NCI-H82 treated with DMSO at 0.1 percent for 48 hours (cell line): Measurements from ENCODE around the gene AGBL5.

Experiments
- DNase-seq: peaks from one replicate; lab custom pipeline; 2025; ENCODE audit not compliant: unreplicated experiment; lab: John Stamatoyannopoulos, UW

AGBL5 gene

GRCh38 chr2:27050996-27051901 is at the start of gene AGBL5:
Gene AGBL5, plus strand, starts transcription at chr2:27051668. Its CDS starts 1,291 bp downstream, at chr2:27052959.
- peak; percentile 96 for DNase-seq

DNA sequence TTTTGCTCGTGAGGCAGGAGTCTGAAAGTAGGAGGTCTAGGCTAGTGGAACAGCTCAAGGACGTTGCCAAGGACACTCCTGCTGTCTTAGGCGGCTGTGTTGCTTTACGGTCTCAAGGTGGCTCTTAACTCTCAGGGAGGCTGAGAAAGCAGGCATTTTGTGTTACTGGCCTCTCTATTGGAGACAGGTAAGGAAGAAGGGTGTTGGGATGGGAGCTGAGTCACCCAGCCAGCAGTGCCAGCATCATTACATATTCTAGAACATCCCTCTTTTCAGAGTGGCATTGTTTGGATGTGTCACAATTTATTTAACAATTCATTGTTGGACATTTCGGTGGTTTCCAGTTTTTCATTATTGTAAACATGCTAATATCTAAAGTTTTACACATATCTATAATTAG is 49.5 kb upstream of the AGBL5 start:
- no peak for DNase-seq

DNA sequence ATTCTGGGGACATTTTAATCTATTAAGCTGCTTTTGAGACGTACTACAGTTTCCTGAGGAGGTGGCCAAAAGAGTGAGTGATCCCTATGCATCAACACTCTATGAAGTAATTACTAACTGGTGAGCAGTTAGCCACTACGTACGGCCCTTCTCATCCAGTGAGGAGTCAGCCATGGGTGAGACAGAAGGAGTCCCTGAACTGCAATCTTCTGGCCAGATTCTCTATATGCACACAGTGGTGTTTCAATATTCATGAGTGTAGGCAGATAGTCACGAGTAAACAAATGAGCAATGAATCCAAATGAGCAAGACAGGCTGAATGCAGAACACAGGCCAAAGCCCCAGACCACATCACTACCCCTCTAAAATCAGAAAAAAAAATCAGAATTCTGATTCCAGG is 48.5 kb upstream of the AGBL5 start:
- DNase-seq: no peak

GRCh38 chr2:27003857-27004256 is 47.6 kb upstream of the AGBL5 start:
- DNase-seq: no peak

DNA sequence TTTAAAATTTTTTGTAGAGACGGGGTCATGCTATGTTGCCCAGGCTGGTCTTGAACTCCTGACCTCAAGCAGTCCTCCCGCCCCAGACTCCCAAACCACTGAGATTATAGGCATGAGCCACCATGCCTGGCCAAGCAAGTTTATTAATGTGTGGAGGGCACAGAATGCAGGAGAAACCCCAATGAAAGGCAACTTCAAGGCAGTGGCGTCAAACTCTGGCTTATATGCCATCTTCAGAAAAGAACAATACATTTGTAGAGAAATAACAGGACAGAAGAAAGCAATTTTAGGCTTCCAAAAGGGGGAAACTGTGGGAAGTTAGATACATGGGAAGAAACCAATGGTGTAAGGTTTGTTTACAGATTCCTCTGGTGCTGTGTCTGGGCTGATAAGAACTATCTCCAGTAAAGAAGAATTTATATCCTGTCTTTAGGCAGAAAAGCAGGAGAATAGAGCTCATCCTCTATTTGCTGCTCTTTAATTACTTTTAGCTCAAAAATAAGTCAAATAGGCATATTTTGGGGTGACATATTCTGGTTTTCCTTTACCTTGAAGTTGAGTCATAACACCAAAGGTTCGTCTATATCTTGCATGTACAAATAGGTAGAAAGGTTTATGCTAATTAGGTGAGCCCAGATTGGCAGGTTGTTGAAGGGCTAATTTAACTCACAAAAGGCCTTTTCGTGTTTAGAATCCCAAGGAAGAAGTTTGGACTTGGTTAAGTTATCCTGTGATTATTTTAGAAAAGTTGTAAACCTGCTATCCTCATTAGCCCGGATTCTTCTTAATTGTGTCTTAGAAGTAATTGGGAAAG is 44.7 kb upstream of the AGBL5 start:
- no peak for DNase-seq

DNA sequence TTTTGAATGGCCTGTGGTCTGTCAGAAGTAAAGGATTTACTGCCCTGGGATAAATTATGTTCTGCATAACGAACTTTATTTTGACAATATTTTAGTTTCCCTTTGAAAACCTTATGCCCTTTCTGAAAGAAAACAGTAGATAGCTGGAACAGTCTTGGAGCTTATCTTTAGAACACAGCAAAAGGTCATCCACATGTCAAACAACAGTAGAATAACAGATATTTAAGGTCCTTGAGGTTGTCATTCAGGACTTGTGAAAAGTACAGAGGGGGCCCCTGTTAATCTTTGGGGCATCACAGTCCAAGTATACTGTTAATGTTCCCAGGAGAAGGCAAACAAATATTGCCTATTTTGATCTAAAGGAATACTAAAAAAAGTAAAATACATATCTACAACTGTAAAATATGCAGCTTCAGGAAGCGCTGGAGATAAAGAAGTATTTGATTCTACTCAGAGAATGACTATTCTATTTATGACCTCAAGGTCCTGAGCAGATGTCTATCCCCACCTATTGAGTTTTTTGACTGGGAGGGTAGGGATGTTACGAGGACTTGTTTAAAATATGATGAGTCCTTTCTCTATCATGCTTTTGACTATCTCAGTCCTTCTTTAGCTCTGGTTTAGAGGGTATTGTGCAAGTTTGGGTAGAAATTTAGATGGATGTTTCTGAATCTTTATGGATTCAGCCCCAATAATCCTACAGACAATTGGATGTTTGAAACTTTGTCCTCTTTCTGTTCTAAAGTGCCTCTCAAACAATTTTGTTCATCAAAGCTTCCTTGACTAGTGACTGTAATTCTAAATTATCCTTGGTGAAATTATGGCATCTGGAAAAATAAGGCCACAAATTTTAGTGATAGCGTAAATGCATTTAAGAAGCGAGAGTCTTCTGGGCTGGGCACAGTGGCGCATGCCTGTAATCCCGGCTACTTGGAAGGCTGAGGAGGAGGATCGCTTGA is 43.8 kb upstream of the AGBL5 start:
- no peak for DNase-seq

GRCh38 chr2:27008678-27009077 is 42.8 kb upstream of the AGBL5 start:
- DNase-seq: no peak

DNA sequence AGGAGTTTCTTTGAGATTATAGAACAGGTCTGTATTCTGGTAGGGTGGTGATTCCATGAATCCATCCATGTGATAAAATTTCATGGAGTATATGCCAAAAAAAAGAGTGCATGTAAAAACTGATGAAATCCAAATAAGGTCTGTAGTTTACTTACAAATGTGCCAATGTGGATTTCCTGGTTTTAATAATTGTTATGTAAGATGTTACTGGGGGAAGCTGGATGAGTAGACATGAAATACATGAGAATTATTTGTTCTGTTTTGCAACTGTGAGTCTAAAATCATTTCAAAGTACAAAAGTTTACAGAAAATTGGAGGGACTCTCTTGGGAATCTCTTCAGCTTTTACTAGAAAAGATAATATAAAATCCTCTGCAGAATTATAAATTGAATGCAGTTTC is 42.4 kb upstream of the AGBL5 start:
- DNase-seq: no peak

GRCh38 chr2:27009716-27010115 is 41.8 kb upstream of the AGBL5 start:
- no peak for DNase-seq

- no peak for DNase-seq
Measured at GRCh38 chr2:27010139-27010538, 41.3 kb upstream of the AGBL5 start.

DNA sequence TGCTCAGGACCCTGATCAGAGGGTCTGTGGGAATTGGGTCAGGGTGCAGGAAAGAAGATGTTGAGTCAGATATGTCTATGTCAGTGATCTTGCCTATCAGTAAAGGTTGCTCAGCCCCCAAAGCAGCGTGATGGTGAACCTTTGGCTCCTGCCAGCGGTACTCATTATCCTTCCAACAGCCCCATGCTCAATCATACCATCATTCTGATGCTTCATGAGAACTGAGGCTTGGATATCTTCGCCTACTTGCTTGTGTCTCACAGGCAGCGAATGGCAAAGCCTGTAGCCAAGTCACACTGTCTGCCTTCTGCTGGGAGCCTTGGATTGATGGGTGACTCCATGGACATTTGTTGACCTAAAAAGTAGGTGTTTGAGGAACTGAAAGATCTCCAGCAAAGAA is 37.7 kb upstream of the AGBL5 start:
- no peak for DNase-seq

GRCh38 chr2:27014771-27015433 is 36.6 kb upstream of the AGBL5 start:
- no peak for DNase-seq

GRCh38 chr2:27016801-27017325 is 34.6 kb upstream of the AGBL5 start:
- DNase-seq: peak; percentile 35

- DNase-seq: no peak
Measured at GRCh38 chr2:27018142-27018541, 33.3 kb upstream of the AGBL5 start.

GRCh38 chr2:27019459-27019858 is 32.0 kb upstream of the AGBL5 start:
- no peak for DNase-seq

DNA sequence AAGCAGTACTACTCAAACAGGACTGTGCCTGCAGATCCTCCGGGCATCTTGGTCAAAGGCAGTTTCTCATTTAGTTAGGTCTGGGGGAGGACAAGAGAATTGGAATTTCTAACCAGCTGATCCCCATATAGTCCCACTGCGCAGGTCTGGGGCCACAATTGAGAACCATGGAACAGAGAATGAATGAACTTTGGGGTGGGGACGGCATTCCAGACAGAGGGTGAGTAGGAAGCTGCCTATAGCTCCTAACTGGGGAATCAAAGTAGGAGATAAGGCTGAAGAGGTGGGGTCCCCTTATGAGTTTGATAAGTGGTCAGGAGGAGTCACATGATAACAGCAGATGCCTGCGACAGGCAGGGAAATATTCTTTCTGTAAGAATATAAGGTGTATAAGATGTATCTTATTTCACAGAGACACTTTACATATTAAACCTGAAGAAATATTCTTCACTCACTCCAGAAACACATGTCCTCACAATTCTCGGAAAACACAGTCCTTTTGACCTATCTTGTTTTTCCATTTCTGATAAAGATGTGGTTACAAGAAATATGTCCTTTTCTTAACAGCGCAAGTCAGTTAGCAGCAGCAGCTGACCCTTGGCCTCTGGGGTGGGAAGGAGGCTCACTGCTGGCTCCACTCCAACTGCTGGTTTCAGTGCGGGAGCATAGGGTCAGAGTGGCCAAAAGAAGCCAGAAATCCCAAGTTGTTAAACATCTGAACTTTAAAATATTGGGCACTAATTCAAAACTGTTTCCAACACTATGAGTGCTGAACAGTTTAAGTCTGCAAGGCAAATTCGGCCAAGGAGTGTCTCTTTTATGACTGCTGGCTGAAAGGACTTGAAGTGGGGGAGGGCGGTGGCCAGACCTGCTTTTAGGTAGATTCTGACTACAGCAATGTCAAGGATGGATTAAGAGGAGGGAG is 31.3 kb upstream of the AGBL5 start:
- DNase-seq: no peak

DNA sequence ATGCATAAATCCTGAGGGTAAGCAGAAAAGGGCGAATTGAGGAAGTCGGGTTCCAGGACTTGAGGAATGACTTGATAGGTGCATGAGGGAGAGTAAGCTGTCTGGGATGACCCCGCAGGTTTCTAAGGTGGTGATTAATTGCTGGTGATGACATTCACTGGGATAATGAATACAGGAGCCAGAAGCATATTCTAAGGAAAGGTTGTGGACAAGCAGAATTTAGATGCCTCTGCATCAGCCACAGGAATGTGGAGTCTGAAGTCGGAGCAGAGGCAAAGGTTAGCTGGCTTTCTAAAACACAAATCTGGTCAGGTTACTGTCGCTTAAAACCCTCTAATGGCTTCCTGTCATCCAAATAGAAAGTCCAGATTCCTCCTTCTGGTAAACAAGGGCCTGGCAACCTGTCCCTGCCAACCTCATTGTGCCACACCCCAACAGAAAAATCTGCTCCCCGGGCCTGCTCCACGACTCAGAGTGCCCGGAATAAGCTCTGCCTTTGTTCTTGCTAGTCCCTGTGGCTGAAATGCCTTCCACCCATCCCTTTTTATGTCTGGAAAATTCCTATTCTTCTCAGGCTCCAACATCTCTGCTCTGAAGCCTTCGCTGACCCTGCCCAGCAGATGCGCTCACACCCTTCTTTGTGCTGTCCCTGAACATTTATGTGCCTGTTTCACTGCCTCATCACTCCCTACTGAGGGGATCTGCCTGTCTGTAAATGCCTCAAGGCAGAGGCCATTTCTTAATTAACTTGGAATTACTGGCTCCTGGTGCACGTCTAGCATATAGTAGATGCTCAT is 30.0 kb upstream of the AGBL5 start:
- DNase-seq: no peak

DNA sequence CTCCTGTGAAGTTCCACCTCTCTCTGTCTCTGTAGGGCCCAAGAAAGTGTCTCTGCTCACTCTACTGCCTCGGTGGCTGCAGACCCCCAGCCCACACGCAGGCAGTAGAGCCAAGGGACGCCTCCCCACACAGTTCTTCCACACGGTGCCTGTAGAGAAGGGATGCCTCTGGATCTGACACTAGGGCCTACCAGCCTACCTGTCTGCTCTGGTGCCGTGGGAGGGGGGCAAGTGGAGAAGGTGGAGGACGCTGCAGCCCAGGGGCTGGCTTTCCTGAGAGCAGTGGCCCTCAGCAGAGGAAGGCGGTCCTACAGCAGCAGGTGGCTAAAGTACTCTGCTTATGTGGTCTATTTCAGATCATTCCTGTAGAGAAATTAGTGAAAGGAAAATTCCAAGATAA is 27.7 kb upstream of the AGBL5 start:
- no peak for DNase-seq
